Activated T-cell treated with anti-CD3 and anti-CD28 coated beads, Interleukin-2, amount 50 U/mL, for 1 hour (primary cell): Measurements from ENCODE around the gene TTLL7.
"Not testable (repeated sequence)": the region's sequence is repeated elsewhere in the genome, so short reads cannot be mapped to it uniquely, and the experiment has no call there.

Experiments used
- DNase-seq: peaks from one replicate; pipeline ENCODE4 v3.0.0-alpha.2; 2020

TTLL7 gene

DNA sequence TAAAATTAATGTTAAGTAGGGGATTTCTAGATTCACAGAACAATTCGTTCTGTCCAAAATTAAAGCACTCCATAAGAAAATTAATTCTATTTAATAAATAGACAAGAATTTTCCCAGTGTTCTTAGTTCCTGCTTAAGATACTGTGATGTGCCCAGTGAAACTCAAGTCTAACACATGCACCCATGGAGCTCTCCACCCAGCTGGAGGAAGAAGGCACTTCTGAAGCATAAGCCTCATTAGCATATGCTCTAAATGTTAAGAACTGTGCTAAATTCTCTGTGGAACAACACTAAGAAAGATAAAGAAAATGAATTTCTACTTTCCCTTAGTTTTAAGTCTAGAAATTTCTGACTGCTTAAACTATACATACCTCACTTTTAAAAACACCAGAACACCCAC is 71.2 kb downstream of the TTLL7 start:
- no peak for DNase-seq

DNA sequence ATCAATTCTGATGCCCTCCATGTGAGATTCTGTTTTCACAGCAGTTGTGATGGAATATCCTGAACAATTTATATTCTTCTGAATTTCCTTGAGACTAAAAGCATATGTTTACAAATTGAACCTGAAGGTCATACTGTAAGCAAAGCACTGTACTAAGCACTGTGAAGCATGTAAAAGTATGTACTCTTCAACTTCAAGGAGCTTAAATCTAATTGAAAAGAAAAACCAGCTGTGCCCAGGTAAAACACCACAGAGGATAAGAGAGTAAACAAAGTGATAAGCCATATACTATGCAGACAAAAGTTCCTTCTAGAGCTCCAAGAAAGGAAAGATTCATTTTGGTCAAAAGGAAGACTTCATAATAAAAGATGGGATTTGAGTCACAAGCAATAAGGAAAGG is 71.9 kb downstream of the TTLL7 start:
- no peak for DNase-seq

- no peak for DNase-seq
Measured at GRCh38 chr1:83923553-83923952, 75.4 kb downstream of the TTLL7 start.

GRCh38 chr1:83922431-83922830 is 76.5 kb downstream of the TTLL7 start:
- no peak for DNase-seq

DNA sequence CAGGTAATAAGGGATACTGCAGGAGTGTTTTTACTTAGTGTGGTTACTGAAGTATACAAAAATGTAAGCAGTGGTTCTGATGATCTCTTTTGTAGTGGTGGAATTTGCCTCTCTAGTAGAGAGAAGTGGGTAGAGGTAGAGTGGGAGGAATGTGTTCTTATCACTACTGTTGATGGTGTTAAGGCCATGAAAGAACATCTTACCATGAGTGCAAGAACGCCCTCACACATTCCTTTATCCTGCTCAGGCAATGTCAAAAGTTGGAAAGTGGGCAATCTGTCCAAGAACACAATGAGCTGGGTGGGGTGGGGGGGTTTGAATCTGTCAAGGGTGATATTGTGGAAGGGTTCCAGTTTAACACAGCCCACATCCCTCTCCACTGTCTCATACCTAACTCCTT is 78.6 kb downstream of the TTLL7 start:
- DNase-seq: no peak

DNA sequence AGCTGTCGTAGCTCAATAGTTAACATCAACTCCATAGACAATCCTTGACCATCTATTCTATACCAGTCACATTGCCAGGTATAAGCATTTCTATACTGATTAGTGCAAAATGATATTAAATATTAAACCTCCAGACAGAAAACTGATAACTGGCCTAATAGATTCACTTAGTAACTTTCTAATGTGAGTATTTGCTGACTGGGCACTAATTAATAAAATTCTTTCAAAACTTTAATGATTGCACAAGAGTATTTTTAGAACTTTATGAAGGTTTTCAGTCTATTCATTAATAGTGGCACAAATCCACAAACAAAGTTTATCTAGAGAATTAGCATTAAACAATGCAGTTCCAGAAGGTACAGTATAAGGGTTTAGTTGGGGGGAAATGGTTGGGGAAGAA is 79.1 kb downstream of the TTLL7 start:
- DNase-seq: no peak

DNA sequence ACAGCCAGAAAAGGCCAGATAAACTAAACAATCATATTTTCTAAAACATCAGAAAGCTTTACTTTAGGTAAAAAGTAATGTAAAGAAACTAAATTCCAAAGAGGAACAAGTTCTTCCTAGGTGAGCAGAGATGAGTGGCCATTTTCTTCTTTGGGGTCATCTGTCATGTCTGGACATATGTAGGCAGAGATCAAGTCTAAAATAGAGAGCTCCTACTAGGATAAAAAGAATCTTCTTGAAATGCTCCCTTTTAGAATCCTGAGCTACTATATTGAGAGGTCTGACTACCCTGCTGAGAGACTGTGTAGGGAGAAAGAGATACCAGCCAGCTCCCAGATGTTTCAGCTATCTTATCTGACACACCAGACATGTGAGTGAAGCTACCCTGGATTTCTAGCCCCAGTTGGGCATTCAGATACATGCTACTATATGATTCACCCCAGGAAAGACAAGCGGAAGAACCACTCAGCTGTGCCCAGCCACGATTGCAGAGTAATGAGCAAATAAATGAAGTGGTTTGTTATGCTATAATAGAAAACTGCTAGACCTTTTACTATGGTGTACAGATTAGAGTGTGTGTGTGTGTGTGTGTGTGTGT is 80.1 kb downstream of the TTLL7 start:
- no peak for DNase-seq

DNA sequence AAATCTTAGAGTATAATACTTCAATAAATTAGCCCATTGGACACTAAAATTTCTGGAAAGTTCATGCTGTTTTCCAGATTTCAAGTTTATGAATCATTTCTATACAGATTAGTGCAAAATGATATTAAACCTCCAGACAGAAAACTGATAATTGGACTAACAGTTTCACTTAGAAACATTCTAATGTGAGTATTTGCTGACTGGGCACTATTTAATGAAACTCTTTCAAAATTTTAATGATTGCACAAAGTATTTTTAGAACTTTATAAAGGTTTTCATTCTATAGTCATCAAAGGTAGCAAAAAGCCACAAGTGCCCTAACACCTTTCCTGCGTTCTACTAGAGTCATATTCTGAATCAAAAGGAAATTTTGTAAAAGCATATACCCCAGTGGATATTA is 81.0 kb downstream of the TTLL7 start:
- DNase-seq: no peak

GRCh38 chr1:83916094-83916493 is 82.8 kb downstream of the TTLL7 start:
- not testable (repeated sequence) for DNase-seq

GRCh38 chr1:83912876-83913275 is 86.1 kb downstream of the TTLL7 start:
- DNase-seq: no peak

DNA sequence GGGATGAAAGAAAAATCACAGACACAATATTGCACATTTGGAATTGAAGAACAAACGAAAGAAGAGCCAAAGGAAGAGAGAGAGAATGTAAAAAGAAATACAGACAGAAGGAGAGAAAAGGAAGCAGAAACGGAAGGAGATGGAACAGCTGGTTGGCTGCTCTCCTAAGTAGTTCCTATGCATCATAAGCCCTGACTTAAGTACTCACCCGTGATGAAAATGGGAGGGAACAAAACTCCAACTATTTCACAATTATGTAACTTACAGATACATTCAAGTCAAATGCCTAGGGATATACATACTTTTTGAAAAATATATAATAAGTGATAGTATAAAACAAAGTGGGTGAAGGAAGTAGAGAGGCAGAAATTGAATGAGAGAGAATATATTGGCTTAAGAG is 88.5 kb downstream of the TTLL7 start:
- no peak for DNase-seq

- no peak for DNase-seq
Measured at GRCh38 chr1:83909687-83910086, 89.2 kb downstream of the TTLL7 start.

DNA sequence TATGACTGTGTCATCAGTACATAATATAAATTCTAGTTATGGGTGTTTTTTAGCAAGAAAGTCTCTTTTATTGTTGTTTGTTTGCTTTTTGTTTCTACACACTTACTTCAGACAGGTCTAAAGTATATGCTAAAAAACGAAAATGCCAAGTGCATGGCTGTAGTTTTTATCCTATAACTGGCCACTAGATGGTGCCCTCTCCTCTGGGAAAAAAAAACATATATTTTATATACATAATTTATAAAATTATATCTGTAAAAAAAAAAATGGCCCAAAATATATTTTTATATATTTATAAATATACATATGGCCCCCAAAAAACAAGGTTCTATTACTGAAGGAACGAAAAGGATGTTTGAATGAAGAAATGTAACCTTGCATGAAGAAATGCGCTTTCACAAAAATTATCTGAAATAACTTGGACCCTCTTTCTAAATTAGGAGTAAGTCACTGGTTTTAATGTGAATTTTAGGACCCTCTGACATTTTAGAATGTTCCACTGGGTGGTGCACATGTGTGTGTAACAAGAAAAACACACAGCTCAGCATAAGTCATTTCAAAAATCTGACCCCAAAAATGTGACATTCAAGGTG is 93.5 kb downstream of the TTLL7 start:
- no peak for DNase-seq

GRCh38 chr1:83901547-83902155 is 97.3 kb downstream of the TTLL7 start:
- DNase-seq: no peak

- no peak for DNase-seq
Measured at GRCh38 chr1:83900524-83900923, 98.4 kb downstream of the TTLL7 start.

DNA sequence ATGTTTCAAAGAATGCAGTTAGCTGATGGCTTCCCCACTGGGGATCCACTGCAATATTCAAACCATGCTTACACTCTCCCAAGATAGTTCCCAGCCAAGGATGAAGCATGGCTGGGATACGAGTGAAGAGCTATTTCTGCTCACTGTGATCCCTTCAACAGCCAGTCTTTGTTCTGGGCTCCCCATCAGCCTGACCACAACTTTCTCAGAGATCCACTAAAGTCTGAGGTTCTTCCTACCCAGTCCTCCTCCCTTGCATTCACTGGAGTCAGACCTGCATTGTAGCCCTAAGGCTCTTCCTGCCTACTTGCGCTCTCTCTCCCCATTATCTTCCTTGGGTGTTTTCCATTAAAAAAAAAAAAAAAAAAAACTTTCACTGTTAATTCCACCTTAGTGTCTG is 101.4 kb downstream of the TTLL7 start:
- no peak for DNase-seq

DNA sequence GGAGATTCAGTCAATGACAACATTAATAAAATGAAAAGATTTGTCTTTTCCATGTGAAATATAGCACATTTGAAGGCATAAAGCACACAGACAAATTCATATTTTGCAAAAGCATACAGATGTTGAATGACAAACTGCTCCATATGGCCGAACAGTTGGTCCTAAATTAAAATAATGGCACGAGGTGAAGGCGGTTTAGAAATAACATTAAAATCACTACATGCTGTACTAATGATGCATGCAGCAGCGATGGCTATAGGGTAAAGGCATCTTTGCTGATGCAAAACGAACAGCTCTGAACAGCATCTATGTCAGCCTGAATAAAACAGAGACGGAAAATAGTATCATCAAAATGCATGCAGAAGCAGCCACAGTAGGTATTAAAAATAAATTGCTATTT is 102.6 kb downstream of the TTLL7 start:
- no peak for DNase-seq

GRCh38 chr1:83889707-83890106 is 109.2 kb downstream of the TTLL7 start:
- DNase-seq: no peak

DNA sequence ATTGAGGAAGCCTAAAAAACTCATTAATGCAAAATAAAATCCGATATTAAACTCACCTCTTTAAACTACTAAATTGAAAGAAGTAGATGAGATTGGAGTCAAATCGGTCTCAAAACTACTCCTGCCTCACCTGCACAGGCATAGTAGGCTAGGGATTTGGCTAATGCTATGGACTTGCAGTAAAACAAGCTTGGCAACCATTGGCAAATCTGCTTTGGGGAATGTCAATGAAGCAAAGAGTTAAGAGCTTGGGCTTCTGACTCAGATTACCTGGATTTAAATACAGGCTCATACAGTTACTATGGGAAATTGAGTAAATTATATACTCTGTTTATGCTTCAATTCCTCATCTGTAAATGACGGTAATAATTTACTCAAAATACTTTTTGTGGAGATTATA is 111.4 kb downstream of the TTLL7 start:
- no peak for DNase-seq

- no peak for DNase-seq
Measured at GRCh38 chr1:83883979-83884378, 115.0 kb downstream of the TTLL7 start.

DNA sequence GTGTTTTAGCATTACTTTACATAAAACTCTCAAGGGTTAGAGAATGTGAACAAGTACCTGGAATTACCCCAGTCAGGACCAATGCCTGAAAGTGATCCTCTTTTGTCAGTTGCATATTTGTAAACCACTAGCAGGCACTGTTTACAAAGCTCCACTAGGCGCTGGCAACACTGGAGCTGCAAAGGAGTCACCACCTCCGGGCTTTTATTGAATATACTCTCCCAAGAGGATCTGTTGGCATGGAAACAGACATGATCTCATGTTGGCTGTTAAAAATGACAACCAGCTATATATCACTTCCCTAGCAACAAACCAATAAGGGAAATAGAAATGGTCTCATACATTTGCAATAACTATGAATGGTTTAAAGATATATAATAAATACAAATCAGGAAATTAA is 116.0 kb downstream of the TTLL7 start:
- DNase-seq: no peak

GRCh38 chr1:83872515-83872914 is 126.4 kb downstream of the TTLL7 start:
- no peak for DNase-seq

DNA sequence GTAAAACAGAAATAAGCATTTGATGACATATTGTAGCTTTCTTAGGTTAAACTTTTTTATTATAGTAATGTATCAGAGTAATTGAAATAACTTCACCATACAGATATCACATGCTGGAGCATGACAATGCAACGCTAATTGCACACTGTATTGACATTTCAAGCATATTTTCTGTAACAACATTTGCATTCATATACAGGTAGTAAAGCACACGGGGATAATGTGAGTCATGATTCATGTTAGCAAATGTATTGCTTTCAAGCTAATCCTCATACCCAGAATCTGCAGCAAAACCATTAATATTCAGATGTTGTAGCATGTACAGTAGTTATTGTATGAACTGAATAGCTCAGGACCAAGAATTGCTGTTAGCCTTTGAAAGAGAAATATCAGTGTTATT is 133.9 kb downstream of the TTLL7 start:
- DNase-seq: no peak

DNA sequence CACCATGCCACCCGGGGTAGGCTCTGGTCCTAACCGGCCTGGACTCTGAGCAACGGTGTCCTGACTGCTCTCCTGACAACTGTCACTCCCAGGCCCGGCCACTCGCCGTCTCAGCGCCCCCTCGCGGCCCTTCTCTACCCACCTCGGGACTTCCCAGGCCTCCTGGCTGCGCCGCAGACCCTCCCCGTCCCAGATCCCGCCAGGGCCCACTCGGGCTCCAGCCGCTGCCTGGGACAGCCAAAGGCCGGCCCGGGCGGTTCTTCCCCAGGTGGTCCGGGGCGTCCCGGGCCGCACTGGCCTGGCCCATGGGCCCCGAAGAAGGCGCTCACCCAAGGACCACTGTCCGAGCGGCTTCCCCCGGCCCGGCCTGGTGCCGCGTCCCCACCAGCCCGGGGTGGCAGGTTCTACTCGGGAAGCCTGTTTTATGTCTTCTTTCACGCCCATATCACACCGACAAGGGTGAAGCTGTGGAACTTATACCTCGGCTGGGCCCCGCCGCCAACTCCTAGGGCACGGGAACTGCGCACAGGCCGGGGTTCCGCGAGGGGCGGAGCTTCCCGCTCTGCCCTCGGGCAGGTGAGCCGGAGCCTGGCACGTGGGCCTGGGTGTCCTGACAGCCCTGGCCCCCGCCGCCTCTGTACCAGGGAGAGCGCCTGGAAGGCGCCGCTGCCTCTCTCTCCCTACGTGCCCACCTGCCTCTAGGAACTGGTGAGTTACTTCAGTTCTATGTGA is 138.3 kb downstream of the TTLL7 start:
- peak; percentile 78 for DNase-seq
